ENCODE results near the gene IARS2. TPM values are rescaled to one million over a fixed set of nuclear protein-coding genes. Genes with fewer than 3 reads are reported as not detected.
"Not testable (repeated sequence)": the region's sequence is repeated elsewhere in the genome, so short reads cannot be mapped to it uniquely, and the experiment has no call there.

The IARS2 gene
- total RNA-seq, 3 donors from 2014 or later, result 65.7 to 86.5 (median 73.6) TPM

GRCh38 chr1:220151454-220151853 lies 57.5 kb downstream of the IARS2 start:
- TF ChIP-seq, protein P1, sequence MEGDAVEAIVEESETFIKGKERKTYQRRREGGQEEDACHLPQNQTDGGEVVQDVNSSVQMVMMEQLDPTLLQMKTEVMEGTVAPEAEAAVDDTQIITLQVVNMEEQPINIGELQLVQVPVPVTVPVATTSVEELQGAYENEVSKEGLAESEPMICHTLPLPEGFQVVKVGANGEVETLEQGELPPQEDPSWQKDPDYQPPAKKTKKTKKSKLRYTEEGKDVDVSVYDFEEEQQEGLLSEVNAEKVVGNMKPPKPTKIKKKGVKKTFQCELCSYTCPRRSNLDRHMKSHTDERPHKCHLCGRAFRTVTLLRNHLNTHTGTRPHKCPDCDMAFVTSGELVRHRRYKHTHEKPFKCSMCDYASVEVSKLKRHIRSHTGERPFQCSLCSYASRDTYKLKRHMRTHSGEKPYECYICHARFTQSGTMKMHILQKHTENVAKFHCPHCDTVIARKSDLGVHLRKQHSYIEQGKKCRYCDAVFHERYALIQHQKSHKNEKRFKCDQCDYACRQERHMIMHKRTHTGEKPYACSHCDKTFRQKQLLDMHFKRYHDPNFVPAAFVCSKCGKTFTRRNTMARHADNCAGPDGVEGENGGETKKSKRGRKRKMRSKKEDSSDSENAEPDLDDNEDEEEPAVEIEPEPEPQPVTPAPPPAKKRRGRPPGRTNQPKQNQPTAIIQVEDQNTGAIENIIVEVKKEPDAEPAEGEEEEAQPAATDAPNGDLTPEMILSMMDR (IDR thresholded peaks at IDR 0.05), result no peak
- Histone ChIP-seq H3K4me1 (ENCODE audit: low read depth) (no peaks in the 10 kb centered on the region), H3K36me3 (ENCODE audit: low read depth) (no peaks in the 10 kb centered on the region), H3K9me3 (no peaks in the 10 kb centered on the region), H3K4me3 (no peak overlapping the region)
- ATAC-seq (no peak), DNase-seq (no peak)
- intact Hi-C loops (cut with DNase I, micrococcal nuclease), result no loop called here

GRCh38 chr1:220153147-220153546 lies 59.2 kb downstream of the IARS2 start:
- H3K4me3 ChIP-seq, result no peak overlapping the region
- DNase-seq, result no peak
- TF ChIP-seq, protein P1 (IDR thresholded peaks at IDR 0.05), result no peak
- intact Hi-C loops (cut with DNase I, micrococcal nuclease), result no loop called here
- H3K9me3 ChIP-seq, result no peaks in the 10 kb centered on the region
- H3K36me3 ChIP-seq (ENCODE audit: low read depth), result no peaks in the 10 kb centered on the region
- no peak for ATAC-seq
- peaks cover 3% of the 10 kb centered on the region for H3K4me1 ChIP-seq (ENCODE audit: low read depth)

- H3K36me3 ChIP-seq (ENCODE audit: low read depth), result no peaks in the 10 kb centered on the region
- intact Hi-C loops (cut with DNase I, micrococcal nuclease), result no loop called here
- H3K9me3 ChIP-seq, result no peaks in the 10 kb centered on the region
- H3K4me3 ChIP-seq, result no peak overlapping the region
- peaks cover 8% of the 10 kb centered on the region for H3K4me1 ChIP-seq (ENCODE audit: low read depth)
- ATAC-seq, result no peak
- DNase-seq, result no peak
- TF ChIP-seq, protein P1 (IDR thresholded peaks at IDR 0.05), result no peak
Measured at GRCh38 chr1:220156620-220157146, 62.8 kb downstream of the IARS2 start.

DNA sequence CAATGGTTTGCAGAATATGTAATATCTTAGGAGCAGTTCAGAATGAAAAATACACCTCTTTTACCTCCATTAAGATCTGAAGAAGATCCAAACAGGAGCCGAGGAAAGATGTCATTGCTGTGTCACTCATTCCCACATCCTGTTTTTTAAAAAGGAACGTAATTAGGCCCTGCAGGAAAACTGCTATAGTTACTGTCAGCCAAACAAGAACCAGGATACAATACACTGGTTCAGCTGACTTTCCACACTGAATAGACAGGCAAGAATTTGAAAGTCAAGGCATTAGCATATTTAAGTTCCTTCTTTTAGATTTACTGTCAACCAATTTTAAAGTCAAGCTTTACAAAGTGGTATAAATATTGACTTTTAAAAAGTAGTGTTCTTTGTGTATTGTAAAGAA lies 63.8 kb downstream of the IARS2 start:
- no peak for DNase-seq
- intact Hi-C loops (cut with DNase I, micrococcal nuclease), result no loop called here
- no peak for ATAC-seq
- TF ChIP-seq, protein P1 (IDR thresholded peaks at IDR 0.05), result no peak
- Histone ChIP-seq H3K36me3 (ENCODE audit: low read depth) (no peaks in the 10 kb centered on the region), H3K4me1 (ENCODE audit: low read depth) (peaks cover 8% of the 10 kb centered on the region), H3K9me3 (no peaks in the 10 kb centered on the region), H3K4me3 (no peak overlapping the region)

DNA sequence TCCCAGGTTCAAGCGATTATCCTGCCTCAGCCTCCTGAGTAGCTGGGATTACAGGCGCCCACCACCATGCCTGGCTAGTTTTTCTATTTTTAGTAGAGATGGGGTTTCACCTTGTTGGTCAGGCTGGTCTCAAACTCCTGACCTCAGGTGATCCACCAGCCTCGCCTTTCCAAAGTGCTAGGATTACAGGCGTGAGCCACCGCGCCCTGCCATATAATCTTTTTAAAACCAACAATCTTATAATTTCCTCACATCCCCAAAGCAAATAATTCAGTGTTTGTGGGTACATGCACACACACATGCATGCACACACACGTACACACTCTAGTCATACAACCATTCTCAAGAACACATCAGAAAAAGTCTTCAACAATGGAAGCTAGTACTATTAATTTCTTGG lies 64.6 kb downstream of the IARS2 start:
- H3K9me3 ChIP-seq; H3K4me3 ChIP-seq; intact Hi-C loops (cut with DNase I, micrococcal nuclease); H3K36me3 ChIP-seq (ENCODE audit: low read depth); H3K4me1 ChIP-seq (ENCODE audit: low read depth): not testable (repeated sequence)
- DNase-seq (peak in 1 of 3 donors; percentile 24), ATAC-seq (peak; percentile 63)

- Histone ChIP-seq H3K4me1 (ENCODE audit: low read depth) (peaks cover 8% of the 10 kb centered on the region), H3K36me3 (ENCODE audit: low read depth) (no peaks in the 10 kb centered on the region), H3K9me3 (no peaks in the 10 kb centered on the region), H3K4me3 (no peak overlapping the region)
- no peak for DNase-seq
- TF ChIP-seq, protein P1 (IDR thresholded peaks at IDR 0.05), result no peak
- ATAC-seq, result peak; percentile 87
- intact Hi-C loops (cut with DNase I, micrococcal nuclease), result no loop called here
Measured at GRCh38 chr1:220159041-220159440, 65.1 kb downstream of the IARS2 start.
